ENCODE measurements around the gene RABEP1. TPM values are rescaled to one million over a fixed set of nuclear protein-coding genes. Genes with fewer than 3 reads are reported as not detected.

RABEP1 gene
- total RNA-seq, 6 experiments from 2014 or later, result 41.1 to 48.5 (median 45.6) TPM

DNA sequence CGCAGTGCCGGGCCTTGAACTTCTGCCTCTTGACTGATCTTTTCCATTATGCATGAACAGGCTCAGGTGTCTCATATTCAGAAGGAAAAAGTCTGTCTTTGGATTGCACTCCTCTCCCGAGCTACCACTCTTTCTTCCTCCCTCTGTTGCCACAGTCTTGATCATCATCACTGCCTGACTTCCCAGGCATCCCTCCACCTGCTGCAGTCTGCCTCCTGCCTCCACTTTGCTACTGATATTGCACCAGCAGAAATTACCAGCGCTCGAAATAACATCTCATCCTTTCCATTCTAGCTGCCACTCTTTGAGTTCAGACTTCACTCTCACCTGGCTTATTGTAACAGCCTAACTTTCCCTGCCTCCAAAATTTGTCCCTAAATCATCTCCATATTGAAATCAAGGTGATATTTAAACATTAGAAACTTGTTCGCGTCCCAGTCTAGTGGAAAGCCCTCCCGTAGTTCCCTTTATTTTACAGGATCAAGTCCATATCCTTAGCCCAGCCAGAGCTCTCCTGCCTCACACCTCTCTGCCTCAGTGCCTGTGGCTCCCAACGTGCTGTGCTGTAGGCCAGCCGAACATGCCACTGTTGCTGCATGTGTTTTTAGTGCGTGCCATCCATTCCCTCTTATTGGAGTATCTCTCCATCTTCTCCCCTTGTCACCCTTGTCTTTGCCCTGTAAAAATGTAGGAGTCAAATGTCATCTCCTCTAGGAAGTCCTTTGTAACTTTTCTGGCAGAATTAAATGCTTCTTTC lies 97.4 kb downstream of the RABEP1 start:
- H3K27me3 Mint-ChIP-seq (ENCODE audit: insufficient read depth), result peaks cover 7% of the 10 kb centered on the region
- TF ChIP-seq, protein P1, sequence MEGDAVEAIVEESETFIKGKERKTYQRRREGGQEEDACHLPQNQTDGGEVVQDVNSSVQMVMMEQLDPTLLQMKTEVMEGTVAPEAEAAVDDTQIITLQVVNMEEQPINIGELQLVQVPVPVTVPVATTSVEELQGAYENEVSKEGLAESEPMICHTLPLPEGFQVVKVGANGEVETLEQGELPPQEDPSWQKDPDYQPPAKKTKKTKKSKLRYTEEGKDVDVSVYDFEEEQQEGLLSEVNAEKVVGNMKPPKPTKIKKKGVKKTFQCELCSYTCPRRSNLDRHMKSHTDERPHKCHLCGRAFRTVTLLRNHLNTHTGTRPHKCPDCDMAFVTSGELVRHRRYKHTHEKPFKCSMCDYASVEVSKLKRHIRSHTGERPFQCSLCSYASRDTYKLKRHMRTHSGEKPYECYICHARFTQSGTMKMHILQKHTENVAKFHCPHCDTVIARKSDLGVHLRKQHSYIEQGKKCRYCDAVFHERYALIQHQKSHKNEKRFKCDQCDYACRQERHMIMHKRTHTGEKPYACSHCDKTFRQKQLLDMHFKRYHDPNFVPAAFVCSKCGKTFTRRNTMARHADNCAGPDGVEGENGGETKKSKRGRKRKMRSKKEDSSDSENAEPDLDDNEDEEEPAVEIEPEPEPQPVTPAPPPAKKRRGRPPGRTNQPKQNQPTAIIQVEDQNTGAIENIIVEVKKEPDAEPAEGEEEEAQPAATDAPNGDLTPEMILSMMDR (IDR thresholded peaks at IDR 0.05), result no peak
- peaks cover 6% of the 10 kb centered on the region for H3K4me1 Mint-ChIP-seq (ENCODE audit: low read depth)
- DNase-seq, result no peak
- H3K27ac Mint-ChIP-seq, result no peak overlapping the region
- H3K9me3 Mint-ChIP-seq, result no peaks in the 10 kb centered on the region
- H3K36me3 Mint-ChIP-seq (ENCODE audit: low read depth), result peaks cover 39% of the 10 kb centered on the region
- no peak overlapping the region for H3K4me3 Mint-ChIP-seq

DNA sequence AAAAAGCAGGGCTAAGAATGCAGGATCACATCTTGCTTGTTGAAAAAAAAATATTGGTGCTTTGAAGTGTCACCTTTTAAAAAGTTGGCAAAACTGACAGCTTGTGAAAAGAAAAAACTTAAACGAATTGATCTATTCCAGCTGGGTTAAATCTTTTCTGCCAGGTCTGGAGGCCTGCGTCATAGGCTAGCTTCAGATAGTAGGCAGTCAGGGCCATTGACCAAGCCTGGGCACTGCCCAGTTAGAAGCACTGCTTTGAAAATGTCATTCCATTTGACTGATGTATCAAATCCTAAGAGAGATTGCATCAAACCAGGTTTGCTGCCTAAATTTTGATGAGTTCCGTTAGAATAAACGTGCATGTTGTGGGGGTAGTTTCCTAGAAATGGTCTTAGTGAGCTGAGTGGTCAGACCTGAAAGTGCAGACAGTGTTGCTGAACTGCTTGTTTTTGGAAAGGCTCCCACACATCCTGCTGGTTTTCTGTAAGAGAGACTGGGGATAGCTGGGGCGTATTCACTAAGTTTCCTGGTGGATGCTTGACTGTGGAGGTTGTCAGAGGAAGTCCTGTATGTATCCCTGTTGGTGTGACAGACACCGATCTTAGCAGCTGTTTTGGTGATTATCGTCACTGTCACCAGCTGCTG lies 98.5 kb downstream of the RABEP1 start:
- DNase-seq, result no peak
- peaks cover 39% of the 10 kb centered on the region for H3K36me3 Mint-ChIP-seq (ENCODE audit: low read depth)

GRCh38 chr17:5381542-5381941 lies 99.5 kb downstream of the RABEP1 start:
- Mint-ChIP-seq H3K36me3 (ENCODE audit: low read depth) (peaks cover 39% of the 10 kb centered on the region), H3K27me3 (ENCODE audit: insufficient read depth) (peaks cover 7% of the 10 kb centered on the region), H3K27ac (no peak overlapping the region), H3K4me1 (ENCODE audit: low read depth) (peaks cover 6% of the 10 kb centered on the region), H3K9me3 (no peaks in the 10 kb centered on the region), H3K4me3 (no peak overlapping the region)
- TF ChIP-seq, protein P1 (IDR thresholded peaks at IDR 0.05), result no peak
- DNase-seq, result no peak

More for the DNA sequence above, 98.5 kb downstream of the RABEP1 start:
- Mint-ChIP-seq H3K4me3 (no peak overlapping the region), H3K27ac (no peak overlapping the region), H3K4me1 (ENCODE audit: low read depth) (peaks cover 6% of the 10 kb centered on the region), H3K27me3 (ENCODE audit: insufficient read depth) (peaks cover 7% of the 10 kb centered on the region), H3K9me3 (no peaks in the 10 kb centered on the region)
- TF ChIP-seq, protein P1 (IDR thresholded peaks at IDR 0.05), result no peak

- Mint-ChIP-seq H3K4me1 (ENCODE audit: low read depth) (no peaks in the 10 kb centered on the region), H3K27ac (no peak overlapping the region), H3K9me3 (no peaks in the 10 kb centered on the region), H3K27me3 (ENCODE audit: insufficient read depth) (peaks cover 4% of the 10 kb centered on the region; the same call in 1 of the 2 replicates), H3K4me3 (no peak overlapping the region), H3K36me3 (ENCODE audit: low read depth) (peaks cover 33% of the 10 kb centered on the region)
- TF ChIP-seq, protein P1 (IDR thresholded peaks at IDR 0.05), result no peak
- DNase-seq, result no peak
Measured at GRCh38 chr17:5391678-5392077, 109.6 kb downstream of the RABEP1 start.

DNA sequence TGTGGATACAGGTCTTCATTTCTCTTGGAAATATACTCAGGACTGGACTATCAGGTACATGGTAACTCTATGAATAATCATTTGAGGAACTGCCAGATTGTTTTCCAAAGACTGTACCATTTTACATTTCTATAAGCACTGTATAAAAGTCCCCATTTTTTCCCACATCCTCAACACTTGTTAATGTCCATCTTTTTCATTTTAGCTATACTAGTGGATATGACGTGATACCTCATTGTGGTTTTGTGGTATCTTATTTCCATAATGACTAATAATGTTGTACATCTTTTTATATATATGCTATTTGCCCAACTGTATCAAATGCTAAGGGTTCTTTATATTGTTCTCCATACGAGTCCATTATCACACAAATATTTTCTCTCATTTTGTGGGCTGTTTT lies 114.5 kb downstream of the RABEP1 start:
- H3K36me3 Mint-ChIP-seq (ENCODE audit: low read depth), result peaks cover 38% of the 10 kb centered on the region
- H3K9me3 Mint-ChIP-seq, result no peaks in the 10 kb centered on the region
- peaks cover 4% of the 10 kb centered on the region; the same call in 1 of the 2 replicates for H3K27me3 Mint-ChIP-seq (ENCODE audit: insufficient read depth)
- no peak overlapping the region for H3K27ac Mint-ChIP-seq
- DNase-seq, result no peak
- H3K4me1 Mint-ChIP-seq (ENCODE audit: low read depth), result no peaks in the 10 kb centered on the region
- TF ChIP-seq, protein P1 (IDR thresholded peaks at IDR 0.05), result no peak
- no peak overlapping the region for H3K4me3 Mint-ChIP-seq
